ENCODE data around the gene GLIPR2. TPM values are rescaled to one million over a fixed set of nuclear protein-coding genes. Genes with fewer than 3 reads are reported as not detected.

GLIPR2 gene
- total RNA-seq, 1 donor from 2014 or later: 43.1 TPM

DNA sequence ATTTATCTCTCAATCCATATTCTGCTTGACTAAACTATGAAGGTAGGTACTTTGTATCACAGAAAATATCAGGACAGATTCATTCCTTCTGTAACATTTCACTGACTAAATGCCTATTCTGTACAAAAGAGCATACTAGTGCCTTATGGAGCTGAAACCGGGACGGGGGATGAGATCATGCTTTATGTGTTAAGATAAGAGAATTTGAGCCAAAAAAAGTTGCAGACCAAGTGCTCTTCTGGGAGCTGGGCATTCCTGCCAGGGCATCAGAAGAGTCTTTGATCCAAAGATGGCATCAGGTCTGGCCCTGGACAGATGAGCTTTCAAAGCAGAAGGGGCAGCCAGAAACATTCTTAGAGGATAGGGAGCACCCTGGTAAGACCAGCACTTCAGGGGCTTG, 27.5 kb upstream of the GLIPR2 start:
- DNase-seq (ENCODE audit: low read depth): no peak
- Histone ChIP-seq H3K4me3 (ENCODE audit: low read depth, low read length) (no peak overlapping the region), H3K36me3 (ENCODE audit: control insufficient read depth, insufficient read depth, low read length) (no peaks in the 10 kb centered on the region), H3K27me3 (ENCODE audit: control insufficient read depth, insufficient read depth, low read length) (no peaks in the 10 kb centered on the region)
- TF ChIP-seq, protein P1, sequence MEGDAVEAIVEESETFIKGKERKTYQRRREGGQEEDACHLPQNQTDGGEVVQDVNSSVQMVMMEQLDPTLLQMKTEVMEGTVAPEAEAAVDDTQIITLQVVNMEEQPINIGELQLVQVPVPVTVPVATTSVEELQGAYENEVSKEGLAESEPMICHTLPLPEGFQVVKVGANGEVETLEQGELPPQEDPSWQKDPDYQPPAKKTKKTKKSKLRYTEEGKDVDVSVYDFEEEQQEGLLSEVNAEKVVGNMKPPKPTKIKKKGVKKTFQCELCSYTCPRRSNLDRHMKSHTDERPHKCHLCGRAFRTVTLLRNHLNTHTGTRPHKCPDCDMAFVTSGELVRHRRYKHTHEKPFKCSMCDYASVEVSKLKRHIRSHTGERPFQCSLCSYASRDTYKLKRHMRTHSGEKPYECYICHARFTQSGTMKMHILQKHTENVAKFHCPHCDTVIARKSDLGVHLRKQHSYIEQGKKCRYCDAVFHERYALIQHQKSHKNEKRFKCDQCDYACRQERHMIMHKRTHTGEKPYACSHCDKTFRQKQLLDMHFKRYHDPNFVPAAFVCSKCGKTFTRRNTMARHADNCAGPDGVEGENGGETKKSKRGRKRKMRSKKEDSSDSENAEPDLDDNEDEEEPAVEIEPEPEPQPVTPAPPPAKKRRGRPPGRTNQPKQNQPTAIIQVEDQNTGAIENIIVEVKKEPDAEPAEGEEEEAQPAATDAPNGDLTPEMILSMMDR (IDR thresholded peaks at IDR 0.05; ENCODE audit: insufficient read depth, low read length, poor library complexity, severe bottlenecking): no peak

DNA sequence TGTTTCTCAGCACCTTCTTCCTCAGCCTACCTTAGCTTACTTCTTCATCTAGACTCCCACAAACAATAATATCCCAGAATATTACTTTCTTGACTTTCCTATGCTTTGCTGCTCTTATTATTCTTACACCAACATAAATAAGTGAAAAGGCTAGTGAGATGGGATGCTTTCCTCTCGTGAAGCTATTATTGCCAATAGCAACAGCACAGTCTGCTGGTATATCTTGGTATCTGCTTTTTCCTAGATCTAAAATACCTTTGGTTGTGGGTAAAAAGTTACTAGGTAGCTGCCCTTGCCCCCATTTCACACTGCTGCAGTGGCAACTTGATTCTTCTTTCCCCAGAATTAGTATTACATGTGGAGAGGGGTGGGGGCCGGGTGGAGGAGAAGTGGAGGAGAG, 26.1 kb upstream of the GLIPR2 start:
- Histone ChIP-seq H3K27me3 (ENCODE audit: control insufficient read depth, insufficient read depth, low read length) (no peaks in the 10 kb centered on the region), H3K36me3 (ENCODE audit: control insufficient read depth, insufficient read depth, low read length) (no peaks in the 10 kb centered on the region), H3K4me3 (ENCODE audit: low read depth, low read length) (no peak overlapping the region)
- DNase-seq (ENCODE audit: low read depth): no peak
- TF ChIP-seq, protein P1 (IDR thresholded peaks at IDR 0.05; ENCODE audit: insufficient read depth, low read length, poor library complexity, severe bottlenecking): peak; percentile 17

DNA sequence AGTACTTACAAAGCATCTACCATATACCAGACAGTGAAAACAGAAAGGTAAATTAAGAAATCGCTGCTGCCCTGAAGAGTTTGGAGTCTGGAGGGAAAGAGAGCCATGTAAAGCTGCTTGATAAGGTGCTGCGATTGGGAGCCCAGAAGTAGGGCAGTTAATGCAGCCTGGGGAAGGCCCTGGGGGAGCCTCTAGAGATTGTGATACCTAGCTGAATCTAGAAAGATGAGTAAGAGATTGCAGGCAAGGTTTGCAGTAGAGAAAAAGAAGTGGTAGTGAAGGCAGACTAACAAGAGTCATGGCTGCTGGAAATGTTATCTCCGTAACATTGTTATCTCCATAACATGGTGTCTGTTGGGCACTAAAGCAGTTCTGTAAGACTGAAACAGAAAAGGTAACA, 24.0 kb upstream of the GLIPR2 start:
- H3K4me3 ChIP-seq (ENCODE audit: low read depth, low read length): no peak overlapping the region
- H3K27me3 ChIP-seq (ENCODE audit: control insufficient read depth, insufficient read depth, low read length): no peaks in the 10 kb centered on the region

GRCh38 chr9:36113999-36114398, 22.5 kb upstream of the GLIPR2 start:
- Histone ChIP-seq H3K27me3 (ENCODE audit: control insufficient read depth, insufficient read depth, low read length) (no peaks in the 10 kb centered on the region), H3K36me3 (ENCODE audit: control insufficient read depth, insufficient read depth, low read length) (no peaks in the 10 kb centered on the region), H3K4me3 (ENCODE audit: low read depth, low read length) (no peak overlapping the region)
- no peak for DNase-seq (ENCODE audit: low read depth)
- TF ChIP-seq, protein P1 (IDR thresholded peaks at IDR 0.05; ENCODE audit: insufficient read depth, low read length, poor library complexity, severe bottlenecking): no peak

More for the DNA sequence above, 24.0 kb upstream of the GLIPR2 start:
- no peak for DNase-seq (ENCODE audit: low read depth)
- TF ChIP-seq, protein P1 (IDR thresholded peaks at IDR 0.05; ENCODE audit: insufficient read depth, low read length, poor library complexity, severe bottlenecking): no peak
- H3K36me3 ChIP-seq (ENCODE audit: control insufficient read depth, insufficient read depth, low read length): no peaks in the 10 kb centered on the region

- TF ChIP-seq, protein P1 (IDR thresholded peaks at IDR 0.05; ENCODE audit: insufficient read depth, low read length, poor library complexity, severe bottlenecking): no peak
- Histone ChIP-seq H3K4me3 (ENCODE audit: low read depth, low read length) (no peak overlapping the region), H3K36me3 (ENCODE audit: control insufficient read depth, insufficient read depth, low read length) (no peaks in the 10 kb centered on the region)
Measured at GRCh38 chr9:36116593-36116992, 19.9 kb upstream of the GLIPR2 start.

DNA sequence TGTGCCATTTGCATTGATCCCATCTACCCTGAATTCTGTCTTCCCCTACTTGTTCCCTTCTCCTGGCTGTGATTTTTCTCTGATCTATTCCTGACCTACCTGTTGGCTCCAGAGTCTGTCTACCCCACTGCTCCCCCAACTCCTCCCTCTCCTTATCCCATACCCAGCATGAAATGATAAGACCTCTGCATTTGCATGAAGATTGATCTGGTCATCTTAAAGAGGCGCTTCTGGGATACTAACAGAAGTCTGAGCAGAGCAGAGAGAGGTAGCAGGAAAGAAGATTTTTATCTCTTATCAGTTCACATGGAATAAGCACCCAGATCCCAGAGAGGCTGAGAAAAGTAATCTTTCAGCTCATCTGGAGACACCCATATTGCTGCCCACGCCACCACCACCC, 18.3 kb upstream of the GLIPR2 start:
- TF ChIP-seq, protein P1 (IDR thresholded peaks at IDR 0.05; ENCODE audit: insufficient read depth, low read length, poor library complexity, severe bottlenecking): no peak
- peaks cover 1% of the 10 kb centered on the region for H3K36me3 ChIP-seq (ENCODE audit: control insufficient read depth, insufficient read depth, low read length)

More at GRCh38 chr9:36116593-36116992, 19.9 kb upstream of the GLIPR2 start:
- no peak for DNase-seq (ENCODE audit: low read depth)
- no peaks in the 10 kb centered on the region for H3K27me3 ChIP-seq (ENCODE audit: control insufficient read depth, insufficient read depth, low read length)

More for the DNA sequence above, 18.3 kb upstream of the GLIPR2 start:
- no peak overlapping the region for H3K4me3 ChIP-seq (ENCODE audit: low read depth, low read length)
- H3K27me3 ChIP-seq (ENCODE audit: control insufficient read depth, insufficient read depth, low read length): no peaks in the 10 kb centered on the region
- DNase-seq (ENCODE audit: low read depth): no peak
